HG02852 (cell line): ENCODE measurements around the gene CDK17.
"Not testable (repeated sequence)": the region's sequence is repeated elsewhere in the genome, so short reads cannot be mapped to it uniquely, and the experiment has no call there.

Experiments used
- ATAC-seq: cut with Tn5 transposase; IDR thresholded peaks from one replicate; pipeline ENCODE4 v1.9.1; 2021; ENCODE audit warnings: mild to moderate bottlenecking, moderate library complexity; ENCODE audit not compliant: unreplicated experiment

Gene CDK17

DNA sequence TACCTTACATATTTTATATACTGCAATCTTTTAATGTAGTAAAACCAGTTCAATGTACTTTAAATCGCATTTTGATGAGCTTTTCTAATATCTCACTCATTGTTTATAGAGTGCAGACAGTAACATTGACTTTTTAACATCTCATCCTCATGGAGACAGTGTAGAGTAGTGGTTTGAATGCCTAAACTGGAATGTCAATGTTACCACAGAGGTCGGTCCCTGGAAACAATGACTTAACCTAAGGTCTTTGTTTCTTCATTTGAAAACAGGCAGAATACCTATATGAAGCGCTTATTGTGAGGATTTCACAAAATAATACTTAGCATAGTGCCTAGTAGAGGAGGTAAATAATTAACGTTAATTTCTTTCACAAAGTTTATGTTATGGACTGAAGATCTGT lies 5.0 kb downstream of the CDK17 start:
- no peak for ATAC-seq

DNA sequence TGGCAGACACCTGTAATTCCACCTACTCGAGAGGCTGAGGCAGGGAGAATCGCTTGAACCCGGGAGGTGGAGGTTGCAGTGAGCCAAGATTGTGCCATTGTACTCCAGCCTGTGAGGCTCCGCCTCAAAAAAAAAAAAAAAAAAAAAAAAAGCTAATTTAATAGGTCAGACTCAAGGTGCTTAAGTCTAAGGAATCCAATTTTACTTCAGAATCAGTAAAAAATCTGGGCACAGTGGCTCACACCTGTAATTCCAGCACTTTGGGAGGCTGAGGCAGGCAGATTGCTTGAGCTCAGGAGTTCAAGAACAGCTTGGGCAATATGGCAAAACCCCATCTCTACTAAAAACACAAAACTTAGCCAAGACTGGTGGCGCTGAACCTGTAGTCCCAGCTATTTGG lies 7.0 kb downstream of the CDK17 start:
- ATAC-seq: not testable (repeated sequence)

DNA sequence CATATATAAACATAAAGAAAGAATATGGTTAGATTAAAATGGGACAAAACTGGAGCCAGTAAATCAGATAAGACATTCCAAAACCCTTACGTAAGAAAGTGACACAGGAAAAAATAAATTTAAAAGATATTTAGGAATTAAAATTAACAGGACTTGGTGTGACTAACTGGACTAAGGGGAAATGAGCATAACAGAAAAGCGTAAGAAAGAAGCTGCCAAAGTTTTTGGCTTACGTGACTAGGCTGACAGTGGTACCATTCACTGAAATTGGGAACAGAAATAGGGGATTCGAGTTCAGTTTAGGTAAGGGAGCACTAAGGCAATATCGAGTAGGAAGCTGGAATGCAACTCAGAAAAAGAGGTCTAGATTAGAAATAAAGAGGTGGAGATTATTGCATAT lies 7.8 kb downstream of the CDK17 start:
- ATAC-seq: no peak

DNA sequence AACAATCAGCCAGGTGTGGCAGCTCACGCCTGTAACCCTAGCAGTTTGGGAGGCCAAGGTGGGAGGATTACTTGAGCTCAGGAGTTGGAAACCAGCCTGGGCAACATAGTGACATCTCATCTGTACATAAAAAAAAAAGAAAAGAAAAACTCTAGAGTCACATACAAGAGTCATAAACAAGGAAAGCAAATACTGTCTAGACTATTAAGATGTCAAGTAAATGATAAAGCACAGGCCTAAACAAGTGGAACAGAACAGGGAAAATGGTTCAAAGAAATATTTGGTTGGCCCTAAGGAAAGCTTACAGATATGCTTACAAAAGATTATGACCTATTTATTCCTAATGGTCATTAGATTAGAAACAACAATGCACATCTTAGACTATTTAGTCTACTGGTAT lies 12.3 kb downstream of the CDK17 start:
- no peak for ATAC-seq

DNA sequence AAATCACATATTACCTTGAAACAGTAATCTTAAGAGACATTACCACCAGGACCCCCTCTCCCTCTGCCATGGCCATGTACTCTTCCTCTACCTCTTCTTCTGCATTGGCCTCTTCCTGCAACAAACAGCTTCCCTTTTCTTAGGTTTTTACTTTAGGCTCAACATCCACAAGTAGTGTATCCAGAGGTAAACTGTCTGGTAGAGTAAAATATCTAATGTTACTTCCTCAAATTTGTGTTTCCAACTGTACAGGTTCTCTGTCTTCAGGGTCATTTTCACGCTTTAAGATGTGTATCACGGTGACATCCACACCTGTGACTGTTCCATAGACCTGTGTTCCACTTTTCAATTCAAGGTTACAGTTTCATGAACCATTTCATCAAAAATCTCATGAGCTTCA lies 13.4 kb downstream of the CDK17 start:
- no peak for ATAC-seq

DNA sequence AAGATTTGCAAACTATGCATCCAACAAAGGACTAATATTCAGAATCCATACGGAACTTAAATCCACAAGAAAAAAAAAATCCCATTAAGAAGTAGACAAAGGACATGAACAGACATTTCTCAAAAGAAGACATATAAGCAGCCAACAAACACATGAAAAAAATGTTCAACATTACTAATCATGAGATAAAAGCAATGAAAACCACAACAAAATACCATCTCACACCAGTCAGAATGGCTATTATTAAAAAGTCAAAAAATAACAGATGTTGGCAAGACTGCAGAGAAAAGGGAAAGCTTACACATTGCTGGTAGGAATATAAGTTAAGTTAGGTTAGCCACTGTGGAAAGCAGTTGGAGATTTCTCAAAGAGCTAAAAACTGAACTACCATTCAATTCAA lies 16.2 kb downstream of the CDK17 start:
- no peak for ATAC-seq

DNA sequence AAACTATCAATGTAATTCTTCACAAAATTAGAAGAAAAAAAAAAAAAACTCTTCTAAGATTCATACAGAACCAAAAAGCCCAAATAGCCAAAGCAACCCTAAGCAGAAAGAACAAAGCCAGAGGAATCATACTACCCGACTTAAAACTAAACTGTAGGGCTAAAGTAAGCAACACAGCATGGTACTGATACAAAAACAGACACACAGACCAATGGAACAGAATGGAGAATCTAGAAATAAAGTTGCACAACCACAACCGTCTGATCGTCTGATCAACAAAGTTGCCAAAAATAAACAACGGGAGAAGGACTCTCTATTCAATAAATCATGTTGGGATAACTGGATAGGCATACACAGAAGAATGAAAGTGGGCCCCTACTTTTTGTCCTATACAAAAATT lies 16.9 kb downstream of the CDK17 start:
- no peak for ATAC-seq

DNA sequence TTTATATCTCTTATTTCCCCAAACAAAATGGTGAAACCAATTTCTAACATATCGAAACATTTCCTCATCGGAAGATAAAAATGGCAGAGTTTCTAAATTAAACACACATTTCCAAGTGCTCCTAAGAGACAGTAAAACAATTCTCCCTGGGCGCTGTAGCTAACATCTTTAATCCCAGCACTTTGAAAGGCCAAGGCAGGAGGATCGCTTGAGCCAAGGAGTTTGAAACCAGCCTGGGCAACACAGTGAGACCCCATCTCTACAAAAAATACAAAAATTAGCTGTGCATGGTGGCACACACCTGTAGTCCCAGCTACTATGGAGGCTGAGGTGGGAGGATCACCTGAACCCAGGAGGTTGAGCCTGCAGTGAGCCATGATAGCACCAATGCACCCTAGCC lies 20.5 kb downstream of the CDK17 start:
- not testable (repeated sequence) for ATAC-seq

DNA sequence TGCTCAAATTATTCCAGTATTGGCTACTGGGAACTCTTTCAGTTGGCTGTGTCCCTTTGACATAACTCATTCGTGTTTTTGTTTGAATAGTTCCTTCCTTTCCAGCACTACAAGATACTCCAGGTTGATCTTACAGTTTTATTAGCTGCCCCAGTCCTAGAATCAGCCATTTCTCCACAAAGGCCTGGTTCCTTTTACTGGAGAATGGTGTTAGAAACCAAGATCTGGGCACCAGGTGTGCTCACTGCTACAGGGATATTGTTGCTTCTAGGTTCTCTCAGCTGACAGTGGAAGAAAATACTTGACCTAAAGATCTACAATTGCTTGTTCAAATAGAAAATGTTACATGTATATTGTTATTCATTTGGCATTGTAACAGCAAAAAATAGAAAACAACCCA lies 21.9 kb downstream of the CDK17 start:
- no peak for ATAC-seq

DNA sequence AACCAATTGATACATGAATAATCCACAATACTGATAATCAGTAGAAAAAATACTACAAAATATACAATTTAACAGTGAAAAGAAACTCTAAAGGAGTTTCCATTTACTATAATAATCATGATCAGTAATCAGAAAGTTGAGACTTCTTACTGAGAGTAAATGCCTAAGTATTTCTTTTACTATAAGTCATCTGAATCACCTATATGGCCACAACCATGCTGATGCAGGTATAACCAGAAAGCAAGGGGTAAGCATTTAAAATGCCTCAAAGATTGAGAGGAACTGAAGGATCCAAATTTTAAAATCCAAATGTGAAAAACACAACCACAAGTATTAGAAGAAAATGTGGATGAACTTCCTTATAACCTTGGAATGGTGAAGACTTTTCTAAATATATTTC lies 23.4 kb downstream of the CDK17 start:
- ATAC-seq: no peak

DNA sequence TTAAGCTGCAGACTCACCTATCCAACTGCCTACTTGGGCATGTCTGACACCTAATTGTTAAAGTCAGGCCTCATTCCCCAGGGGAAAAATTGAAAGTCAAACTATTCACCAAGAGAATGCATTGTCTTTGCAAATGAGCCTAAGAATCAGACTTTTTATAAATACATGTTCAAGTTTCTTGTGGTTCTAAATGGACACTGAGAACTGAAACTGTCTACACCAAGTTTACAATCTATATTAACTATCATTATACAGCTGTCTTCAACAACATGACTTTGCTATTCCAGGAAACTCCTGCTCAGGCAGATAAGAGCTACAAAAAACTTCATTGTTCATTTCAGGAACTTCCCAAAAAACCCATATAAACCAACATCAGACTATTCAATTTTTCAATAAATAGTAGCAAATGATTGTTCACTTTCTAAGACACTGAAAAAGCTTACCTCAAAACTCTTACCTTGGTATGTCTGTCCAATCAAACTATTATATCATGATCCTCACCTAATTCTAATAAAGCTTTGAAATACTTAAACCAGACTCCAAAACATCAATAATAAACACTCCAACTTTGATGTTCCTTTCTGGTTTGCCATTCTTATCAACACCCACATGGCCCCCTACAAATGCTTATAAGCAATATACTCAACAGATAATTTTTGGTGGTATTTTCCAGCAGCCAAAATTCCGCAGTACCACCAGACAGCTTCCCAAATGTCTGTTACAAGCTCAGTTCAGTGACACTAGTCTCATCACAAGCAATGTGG lies 24.2 kb downstream of the CDK17 start:
- ATAC-seq: peak; percentile 58

DNA sequence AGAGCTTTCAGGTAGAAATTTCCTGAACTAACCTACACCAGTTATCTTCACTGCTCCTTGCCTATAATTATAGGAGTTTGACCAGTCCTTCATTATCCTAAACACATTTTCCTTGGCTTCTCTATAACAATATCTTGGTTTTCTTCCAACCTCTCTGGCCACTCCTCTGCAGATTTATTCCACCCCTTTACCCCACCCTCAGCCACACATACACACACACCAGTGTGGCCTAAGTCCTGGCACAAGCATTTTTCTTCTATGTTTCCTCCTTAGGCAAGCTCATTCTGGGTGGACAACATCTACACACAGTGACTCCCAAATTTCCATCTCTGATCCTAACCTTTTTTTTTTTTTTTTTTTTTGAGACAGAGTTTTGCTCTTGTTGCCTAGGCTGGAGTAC lies 25.1 kb downstream of the CDK17 start:
- ATAC-seq: no peak

DNA sequence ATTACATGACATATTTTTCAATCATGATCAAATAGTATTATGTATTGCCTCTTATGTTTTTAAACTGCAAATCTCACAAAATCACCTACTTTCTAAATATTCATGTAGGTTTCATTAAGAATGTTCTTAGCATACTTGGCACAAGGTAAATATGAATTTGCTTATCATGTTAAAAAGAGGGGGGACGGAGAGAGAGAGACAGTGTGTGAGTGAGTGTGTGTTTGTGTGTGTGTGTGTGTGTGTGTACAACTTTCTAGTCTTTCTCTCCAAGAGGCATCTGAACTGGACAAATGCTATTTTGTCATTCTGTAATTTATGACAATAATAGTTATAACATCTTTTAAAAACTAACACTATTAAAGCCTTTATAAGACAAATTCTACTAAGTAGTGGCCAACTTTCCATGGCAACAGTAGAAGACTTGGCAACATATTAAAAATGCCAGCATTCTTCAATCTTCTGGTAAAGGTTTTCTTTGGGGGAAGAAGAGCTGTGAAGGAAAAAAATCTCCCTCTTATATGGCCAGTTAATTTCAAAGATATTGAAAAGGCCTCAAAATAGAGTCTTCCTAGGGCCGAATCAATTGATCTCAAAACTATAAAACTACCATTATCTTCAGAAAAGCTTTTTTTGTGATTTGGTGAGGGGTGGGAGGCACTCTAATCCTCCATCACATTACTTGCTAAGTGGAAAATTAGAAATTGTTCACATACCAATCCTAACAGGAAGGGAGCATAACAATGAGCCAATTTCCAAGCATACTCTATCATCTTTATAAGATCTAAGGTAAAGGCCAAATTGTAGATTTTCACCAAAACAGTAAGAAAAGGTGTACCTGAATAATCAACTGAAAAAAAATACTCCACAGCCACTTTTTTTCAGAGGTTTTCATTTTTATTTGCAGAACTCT lies 28.2 kb downstream of the CDK17 start:
- ATAC-seq: no peak

DNA sequence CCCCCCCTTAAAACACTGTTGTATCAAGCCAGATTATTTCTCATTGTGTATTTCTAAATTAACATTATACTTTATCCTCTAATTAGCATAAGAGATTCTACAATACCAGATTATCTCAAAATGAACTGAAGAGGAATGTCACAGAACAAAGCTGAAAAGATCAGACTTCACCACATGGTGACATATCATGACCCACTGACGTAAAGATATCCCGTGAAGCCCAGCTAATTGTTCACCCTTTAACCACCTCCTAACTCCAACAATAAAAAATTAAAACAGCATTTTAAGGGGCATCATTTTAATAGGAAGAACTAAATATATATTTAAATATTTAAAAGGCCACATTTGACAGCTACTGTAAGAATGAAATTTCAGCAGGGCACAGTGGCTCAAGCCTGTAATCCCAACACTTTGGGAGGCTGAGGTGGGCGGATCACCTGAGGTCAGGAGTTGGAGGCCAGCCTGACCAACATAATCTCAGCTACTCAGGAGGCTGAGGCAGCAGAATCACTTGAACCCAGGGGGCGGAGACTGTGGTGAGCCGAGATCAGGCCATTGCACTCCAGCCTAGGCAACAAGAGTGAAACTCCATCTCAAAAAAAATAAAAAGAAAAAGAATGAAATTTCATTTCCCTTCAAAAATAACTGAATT lies 29.0 kb downstream of the CDK17 start:
- no peak for ATAC-seq

DNA sequence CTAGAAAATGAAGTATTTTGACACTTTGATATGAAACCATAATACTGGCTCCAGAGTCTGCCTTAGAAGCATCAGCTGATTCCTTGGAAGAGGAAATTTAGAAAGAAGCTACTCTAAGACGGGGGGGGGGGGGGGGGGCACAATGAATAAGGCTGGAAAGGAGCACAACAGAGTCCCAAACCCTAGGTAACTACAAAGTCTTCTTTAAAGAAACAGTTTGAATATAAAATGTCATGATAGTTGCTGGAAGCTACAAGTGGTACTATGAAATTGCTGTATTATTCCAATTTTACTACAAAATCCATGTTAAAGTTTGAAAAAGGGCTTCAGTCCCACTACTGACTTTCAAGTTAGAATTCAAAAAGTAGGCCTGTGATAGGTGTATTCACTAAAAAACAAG lies 31.6 kb downstream of the CDK17 start:
- ATAC-seq: no peak

DNA sequence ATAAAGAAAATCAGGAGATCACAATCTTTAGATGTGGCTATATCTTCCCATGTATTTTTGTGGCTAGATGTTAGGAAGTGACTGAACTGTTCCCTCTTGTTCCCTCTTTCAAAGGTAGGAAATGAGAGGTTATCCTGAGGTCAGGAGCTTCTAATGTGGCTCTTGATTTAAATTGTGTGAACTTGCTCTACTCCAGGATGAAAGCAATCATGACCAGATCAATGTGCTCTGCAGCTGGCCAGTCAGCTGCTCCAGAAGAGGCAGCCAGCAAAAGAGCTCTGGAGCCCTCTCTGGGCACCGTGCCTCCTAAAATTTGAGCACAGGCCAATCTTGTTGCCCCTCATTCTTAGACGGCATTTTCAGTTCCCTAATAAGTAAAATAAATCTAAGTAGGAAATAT lies 32.0 kb downstream of the CDK17 start:
- ATAC-seq: no peak

DNA sequence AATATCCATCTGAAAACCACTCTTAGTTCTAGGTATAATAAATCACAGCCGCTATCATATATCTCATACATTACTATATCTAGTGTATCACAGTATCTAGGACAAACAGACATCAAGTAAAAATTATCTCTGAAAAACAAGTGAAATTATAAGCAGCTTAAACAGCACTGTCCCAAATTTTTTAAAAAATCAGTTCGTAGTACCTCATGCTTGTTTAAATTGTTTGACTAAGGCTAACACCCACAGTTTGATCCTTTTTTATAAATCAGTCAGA lies 33.9 kb downstream of the CDK17 start:
- no peak for ATAC-seq

DNA sequence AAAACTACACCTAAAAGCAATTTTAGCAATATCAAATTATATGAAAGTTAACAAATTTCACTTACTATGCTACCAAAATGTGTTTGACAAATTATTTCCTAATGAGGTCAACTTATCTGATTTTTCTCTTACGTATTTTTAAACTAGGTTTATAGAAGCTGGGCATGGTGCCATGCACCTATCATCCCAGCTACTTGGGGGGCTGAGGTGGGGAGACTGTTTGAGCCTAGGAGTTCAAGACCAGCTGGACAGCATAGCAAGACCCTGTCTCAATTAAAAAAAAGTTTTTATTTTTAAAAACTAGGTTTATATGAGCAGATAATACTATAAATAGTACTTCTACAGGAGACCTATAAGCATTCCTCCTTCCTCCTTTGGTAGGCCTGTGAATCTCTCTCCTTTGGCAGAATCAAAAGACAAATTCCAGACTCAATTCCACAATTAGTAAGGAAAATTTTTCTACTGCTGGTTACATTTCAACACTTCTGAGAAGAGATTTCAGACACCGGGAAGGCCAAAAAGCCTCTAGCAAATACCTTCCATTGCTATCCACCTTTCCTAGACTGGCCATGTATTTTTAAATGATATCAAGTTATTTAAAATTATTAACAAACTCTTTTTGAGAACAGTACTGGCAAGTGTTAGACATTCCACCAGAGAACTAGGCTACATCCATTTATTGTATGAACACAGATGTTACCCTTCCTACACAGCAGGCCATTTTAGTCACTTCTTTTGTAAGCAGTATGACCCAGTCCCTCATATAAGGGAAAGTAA lies 34.4 kb downstream of the CDK17 start:
- no peak for ATAC-seq

DNA sequence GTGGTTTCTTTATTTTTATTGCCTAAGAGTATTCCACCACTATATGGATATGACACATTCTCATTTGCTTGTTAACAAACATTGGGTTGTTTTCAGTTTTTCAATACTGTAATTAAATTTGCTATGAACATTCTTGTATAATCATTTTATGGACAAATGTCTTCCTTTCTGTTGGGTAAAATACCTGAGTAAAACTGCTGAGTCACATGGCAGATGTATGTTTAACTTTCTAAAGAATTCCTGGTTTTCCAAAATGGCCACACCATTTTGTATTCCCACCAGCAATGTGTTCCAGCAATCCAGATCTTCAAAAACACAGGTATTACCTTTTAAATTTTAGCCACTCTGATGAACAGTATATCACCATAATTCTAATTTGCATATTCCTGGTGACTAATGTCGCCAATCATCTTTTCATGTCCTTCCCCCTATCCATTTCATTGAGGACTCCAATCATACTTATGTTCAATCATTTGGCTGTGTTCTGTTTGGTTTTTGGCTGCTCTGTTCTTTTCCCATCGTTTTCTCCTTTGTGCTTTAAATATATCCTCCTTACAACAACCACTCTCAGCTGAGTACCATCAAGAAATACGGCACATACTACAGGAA lies 36.0 kb downstream of the CDK17 start:
- no peak for ATAC-seq

DNA sequence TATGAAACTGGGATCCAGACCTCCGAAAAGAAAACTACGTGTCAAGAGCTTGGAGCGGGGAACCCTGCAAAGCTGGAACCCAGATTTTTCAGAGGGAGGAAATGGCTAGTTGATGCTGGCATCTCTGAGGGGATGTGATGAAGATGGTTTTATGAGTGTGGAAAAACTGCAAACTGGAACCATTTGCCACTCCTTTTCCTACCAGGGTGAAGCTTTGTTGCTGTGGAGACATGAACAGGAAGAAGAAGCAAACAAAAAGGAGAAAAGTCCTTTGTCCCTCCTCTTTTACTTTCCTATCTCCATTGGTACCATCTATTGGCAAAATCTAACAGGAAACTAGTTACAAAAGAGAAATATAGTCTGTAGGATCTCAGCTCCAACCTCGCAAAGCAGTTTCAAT lies 39.2 kb downstream of the CDK17 start:
- no peak for ATAC-seq

DNA sequence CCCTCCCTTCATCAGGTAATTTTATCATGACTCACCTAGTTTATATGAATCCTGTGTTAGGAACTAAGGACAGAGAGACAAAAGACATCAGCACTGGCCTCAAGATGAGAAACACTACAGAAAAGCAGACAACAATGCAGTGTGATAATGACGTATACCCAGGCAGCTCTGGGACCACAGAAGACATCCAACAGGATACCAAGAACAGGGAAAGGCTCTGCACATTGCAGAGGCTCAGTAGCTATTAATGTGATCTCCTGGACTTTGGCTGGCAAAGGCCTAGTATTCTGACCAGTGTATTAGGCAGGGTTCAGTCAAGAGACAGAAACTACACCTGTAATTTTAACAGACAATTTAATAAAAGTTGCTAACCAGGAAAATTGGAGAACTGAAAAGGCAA lies 39.7 kb downstream of the CDK17 start:
- ATAC-seq: no peak
